SH-SY5Y (cell line): ENCODE measurements around the gene TAF1B.

Experiments used
- GATA2 ChIP-seq: IDR thresholded peaks from 2 replicates; pipeline ENCODE4 v1.6.1; 2011; ENCODE audit warnings: mild to moderate bottlenecking, low read depth, low read length
- GATA3 ChIP-seq: IDR thresholded peaks from 2 replicates; pipeline ENCODE4 v1.6.1; 2011; ENCODE audit warnings: low read depth, mild to moderate bottlenecking, low read length, moderate library complexity

- TF ChIP-seq GATA3 (no peak), GATA2 (no peak)
These were observed 109.7 kb downstream of the TAF1B start for GRCh38 chr2:9952856-9953503.
